HG03469 (cell line): ENCODE measurements around the gene THSD7B.
"Not testable (repeated sequence)": the region's sequence is repeated elsewhere in the genome, so short reads cannot be mapped to it uniquely, and the experiment has no call there.

Experiments used
- ATAC-seq: cut with Tn5 transposase; IDR thresholded peaks from one replicate; pipeline ENCODE4 v1.9.1; 2021; ENCODE audit warnings: mild to moderate bottlenecking, moderate library complexity, moderate number of reproducible peaks; ENCODE audit not compliant: unreplicated experiment

Gene THSD7B

DNA sequence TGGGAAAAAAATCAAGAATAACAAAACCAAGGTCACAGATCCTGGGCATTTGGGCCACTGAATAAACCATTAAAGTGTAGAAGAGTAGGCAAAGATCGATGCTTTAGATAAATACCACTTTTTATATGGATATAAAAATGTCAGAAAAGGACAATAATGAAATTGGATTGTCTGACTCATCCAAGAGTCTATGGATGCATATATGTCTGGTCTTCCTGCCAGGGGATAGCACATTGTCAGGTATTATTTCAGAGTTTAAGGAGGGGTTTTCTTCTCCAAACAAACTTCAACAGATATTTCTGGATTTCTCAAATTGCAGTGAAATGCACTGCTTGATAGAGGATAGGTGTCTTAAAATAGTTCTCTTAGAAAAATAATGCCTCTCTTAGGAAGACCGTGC is 466.7 kb downstream of the THSD7B start:
- ATAC-seq: no peak

DNA sequence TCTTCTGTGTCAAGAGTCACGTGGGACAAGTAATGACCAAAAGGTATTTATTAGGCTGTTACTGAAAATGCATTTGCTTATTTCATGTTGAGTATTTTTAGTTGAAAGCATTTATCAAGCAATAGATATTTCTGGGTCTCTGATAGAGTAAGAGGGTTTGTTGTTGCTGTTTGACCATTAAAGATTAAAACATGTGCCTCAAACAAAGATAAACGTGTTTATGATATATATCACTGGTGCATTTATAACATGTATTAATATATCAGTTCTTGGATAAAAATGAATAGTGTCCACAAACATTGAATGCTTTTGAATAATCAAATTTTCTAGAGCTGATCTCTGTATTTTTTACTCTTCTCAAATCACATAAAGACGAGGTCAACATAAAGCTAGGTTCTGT is 467.7 kb downstream of the THSD7B start:
- ATAC-seq: no peak

DNA sequence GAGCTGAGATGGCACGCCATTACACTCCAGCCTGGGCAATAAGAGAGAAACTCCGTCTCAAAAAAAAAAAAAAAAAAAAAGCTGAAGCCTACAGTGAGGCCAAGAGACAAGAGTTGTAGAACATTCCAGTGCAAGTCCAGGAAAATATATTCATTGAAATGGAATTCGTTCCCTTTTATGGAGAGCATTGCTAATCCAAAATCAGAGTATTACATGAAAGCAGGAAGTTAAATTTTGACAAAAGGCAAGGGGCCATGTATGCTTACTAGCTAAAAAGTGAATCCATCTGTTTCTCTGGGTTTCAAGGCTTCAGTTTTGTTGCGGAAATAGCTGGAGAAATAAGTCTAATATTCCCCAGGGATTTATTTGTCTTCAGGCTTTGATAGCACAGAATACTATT is 471.7 kb downstream of the THSD7B start:
- ATAC-seq: no peak

- ATAC-seq: no peak
Observed at GRCh38 chr2:137238065-137238464, 472.7 kb downstream of the THSD7B start.

GRCh38 chr2:137249463-137250130 is 484.3 kb downstream of the THSD7B start:
- ATAC-seq: no peak

- ATAC-seq: no peak
Observed at GRCh38 chr2:137250401-137250800, 485.1 kb downstream of the THSD7B start.

- ATAC-seq: no peak
Observed at GRCh38 chr2:137251045-137251444, 485.7 kb downstream of the THSD7B start.

DNA sequence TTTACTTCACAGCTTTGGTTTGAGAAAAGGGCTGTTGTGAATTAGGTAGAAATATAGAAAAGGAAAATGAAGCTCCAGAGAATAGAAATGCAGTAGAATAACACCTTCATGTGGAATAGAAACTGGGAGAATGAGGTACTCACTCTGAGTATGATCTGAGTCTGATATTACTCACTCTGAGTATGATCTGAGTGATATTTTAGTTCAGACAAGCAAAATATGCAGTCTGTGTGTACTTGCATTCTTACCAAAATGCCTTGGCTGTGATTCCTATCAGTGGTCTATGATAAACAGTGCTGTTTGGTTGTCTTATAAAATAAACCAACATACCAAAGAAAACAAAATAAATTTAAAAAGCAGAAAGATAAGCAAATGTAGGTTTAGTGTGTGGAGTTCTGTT is 487.6 kb downstream of the THSD7B start:
- ATAC-seq: no peak

- no peak for ATAC-seq
Observed at GRCh38 chr2:137254052-137254451, 488.7 kb downstream of the THSD7B start.

- ATAC-seq: no peak
Observed at GRCh38 chr2:137255345-137255744, 490.0 kb downstream of the THSD7B start.

- ATAC-seq: no peak
Observed at GRCh38 chr2:137255990-137256389, 490.6 kb downstream of the THSD7B start.

DNA sequence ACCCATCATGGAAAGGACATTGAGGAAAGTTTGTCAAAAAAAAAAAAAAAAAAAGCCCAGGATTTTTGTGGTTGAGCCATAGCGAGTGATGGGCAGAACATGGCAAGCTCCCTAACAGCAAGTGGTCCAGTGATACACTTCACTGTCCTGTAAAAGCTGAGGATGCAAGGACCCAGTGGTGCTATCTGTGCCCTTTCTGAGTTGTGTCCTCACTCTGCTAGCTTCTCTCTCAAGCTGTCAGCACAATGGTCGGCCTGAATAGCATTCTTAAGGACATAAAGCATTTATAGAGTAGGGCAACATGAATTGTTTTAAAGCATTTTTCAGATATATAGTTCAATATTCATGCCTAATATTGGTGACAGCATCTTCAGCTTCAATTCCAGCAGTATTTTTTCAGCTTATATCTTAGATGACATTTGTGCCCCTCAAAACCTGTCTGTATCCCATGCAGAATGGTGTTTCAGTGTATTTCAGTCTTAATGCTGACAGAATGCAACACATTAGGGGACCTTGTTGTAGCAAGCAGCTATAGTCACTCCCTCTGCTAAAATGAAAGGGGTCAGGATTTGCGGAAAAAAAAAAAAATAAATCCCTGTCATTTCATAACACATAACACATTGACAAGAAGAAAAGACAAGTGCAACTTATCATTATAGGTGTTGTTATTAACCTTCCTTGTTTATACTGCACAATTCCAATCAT is 496.7 kb downstream of the THSD7B start:
- ATAC-seq: no peak

GRCh38 chr2:137262594-137262993 is 497.2 kb downstream of the THSD7B start:
- no peak for ATAC-seq

DNA sequence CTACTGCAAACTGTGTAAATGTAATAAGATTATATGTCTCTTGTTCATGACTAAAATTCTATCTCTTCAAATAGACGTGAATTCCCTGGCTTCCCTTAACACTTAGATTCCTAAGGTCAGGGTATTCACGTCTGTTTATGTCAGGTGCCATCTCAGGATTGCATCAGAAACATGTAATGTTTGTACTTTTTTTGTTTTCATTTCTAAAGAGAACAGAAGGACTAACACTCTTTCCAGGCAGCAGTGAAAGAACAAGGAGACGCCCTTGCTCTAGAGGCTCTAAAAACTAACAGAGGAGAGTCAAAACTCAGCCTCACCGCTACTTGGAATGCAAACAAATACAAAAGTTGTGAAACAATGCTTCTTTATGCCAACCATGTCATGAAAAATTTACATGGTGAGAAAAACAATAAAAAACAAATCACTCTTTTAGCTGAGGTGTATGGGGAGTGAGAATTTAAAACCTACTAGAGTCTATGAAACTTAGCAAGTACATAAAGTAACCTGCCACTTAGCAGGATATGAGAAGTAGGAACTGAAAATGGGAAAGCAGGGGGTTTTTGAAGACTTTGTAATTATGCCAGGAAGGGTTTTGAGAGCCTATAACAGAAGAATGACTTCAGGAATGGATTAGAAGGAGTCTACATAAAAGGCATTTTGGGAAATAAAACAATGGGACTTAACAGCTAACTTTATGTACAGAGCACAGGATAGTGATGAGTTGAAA is 522.7 kb downstream of the THSD7B start:
- no peak for ATAC-seq

- no peak for ATAC-seq
Observed at GRCh38 chr2:137291836-137292570, 526.7 kb downstream of the THSD7B start.

- ATAC-seq: no peak
Observed at GRCh38 chr2:137298377-137298776, 533.0 kb downstream of the THSD7B start.

GRCh38 chr2:137300987-137301386 is 535.6 kb downstream of the THSD7B start:
- ATAC-seq: no peak

GRCh38 chr2:137302957-137303356 is 537.6 kb downstream of the THSD7B start:
- ATAC-seq: no peak

DNA sequence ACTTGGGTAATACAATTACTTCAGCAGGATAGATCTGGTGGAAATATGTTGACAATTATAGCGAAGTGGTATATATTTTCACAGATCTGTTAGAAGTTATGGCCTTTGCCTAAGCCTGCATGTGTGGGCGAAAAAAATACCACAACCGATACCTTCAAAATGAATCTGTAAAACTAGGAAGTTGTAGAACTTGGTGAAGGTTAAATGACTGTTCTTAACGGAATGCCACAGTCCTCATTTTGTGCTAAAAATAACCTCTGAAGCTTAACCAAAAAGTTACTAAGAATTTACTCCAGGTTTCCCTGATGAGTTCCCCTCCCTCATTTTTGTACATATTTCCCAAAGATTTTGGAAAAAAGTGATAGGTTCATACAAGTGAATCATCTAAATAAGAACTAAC is 550.7 kb downstream of the THSD7B start:
- ATAC-seq: no peak

- ATAC-seq: no peak
Observed at GRCh38 chr2:137321566-137321965, 556.2 kb downstream of the THSD7B start.

- ATAC-seq: not testable (repeated sequence)
Observed at GRCh38 chr2:137331562-137331961, 566.2 kb downstream of the THSD7B start.
